T-helper 9 cell (primary cell): ENCODE measurements around the gene DRAXIN.

Experiments used
- DNase-seq: peaks from one replicate; pipeline ENCODE4 v3.0.0-alpha.2; 2020

DRAXIN gene

DNA sequence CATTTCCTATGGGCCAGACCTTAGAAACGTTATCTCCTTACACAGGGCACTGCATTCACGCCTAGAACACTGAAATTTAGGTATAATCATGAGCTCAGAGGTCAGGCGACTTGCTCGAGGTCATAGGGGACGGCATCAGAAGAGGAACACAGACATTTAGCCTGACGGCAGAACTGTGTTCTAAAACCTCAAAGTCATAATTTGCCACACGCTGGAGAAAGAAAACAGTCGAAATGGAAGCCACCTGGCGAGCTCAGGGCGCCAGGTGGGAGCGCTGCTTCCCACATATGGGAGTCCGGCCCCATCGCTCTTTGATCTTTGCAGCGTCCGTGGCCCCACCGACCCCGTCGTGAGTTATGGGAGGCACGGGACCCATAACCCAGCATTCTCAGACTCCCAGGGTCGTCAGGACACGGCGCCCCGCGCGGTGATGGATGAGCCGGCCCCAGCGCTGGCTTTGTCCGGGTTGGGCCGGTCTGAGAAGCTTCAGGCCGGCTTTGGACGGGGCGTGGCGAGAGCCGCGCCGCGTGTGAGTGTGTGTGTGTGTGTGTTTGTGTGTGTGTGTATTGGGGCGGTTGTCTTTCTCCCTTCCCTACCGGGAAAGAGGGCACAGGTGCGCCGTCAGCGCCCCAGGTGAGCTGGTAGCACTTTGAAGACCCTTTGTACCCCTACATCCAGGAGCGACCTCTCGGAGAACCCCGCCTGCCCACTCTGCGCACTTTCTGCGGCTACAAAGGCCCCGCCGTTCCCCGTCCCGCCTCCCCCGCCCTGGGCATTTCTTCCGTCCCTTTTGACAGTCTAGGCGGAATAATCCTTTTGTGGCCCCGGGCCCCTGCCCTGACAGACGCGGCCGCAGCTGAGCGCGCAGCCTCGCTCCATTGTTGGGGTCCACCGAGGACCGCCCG is 861 bp upstream of the DRAXIN start:
- no peak for DNase-seq

DNA sequence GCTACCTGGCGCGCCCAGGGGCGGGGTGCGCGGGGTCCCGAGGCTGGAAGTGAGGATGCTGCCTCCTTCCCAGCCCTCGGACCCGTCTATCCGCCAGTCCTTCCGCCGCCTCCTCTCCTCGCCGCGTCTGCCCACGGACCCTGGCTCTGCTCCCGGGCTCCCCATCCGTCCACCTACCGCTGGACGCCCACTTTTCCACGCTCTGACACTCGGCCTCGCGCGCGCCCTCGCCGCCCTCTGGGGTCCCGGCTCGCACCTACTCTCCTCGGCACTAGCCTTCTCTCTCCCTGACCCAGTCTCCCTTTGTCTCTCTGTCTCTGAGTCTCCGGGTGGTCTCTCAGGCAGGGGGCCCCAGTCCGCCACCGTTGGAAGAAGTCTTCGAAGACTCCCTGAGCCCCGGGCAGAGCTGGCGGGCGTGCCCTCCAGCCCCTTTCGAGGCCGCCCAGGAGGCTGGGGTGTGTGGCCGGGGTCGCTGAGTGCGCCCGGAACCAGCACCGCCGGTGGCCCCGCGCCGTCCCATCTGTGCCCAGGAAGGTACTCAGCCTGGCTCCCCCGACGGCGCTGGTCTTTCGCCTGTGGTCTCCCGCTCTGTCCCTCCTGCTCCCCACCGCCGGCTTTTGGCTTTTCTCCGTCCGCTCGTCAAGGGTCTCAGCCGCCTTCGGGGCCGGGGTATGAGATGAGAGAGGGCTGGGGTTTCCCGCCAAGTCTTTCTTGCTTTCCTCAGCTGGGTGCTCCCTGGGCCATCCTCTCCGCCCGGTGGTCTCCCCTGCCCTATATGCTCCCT is 610 bp downstream of the DRAXIN start:
- DNase-seq: no peak

DNA sequence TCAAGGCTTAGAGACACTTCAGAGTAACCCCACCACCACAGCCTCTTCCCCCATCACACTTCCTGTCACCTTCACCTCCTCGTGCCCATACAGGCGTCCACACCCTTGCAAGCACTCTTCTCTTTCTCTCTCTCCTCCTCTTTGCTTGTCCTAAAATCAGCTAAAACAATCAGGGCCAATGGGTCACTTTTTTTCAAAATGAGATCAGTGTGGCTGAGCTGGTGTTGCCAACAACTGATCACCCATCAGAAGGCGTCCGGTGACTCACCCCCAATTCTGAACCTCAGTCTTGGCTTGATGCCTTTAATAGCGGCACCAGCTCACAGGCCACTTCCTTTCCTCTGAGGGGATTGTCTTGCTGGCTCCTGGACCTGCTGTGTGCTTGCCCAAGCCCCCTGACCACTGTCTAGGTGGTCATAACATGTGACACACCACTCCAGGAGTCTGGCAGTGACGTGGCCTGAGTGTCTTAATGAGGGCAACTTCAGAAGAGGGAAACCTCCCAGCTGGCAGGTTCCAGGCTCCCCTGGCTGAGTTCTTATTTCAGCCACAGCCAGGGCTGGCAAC is 1.6 kb downstream of the DRAXIN start:
- DNase-seq: no peak

DNA sequence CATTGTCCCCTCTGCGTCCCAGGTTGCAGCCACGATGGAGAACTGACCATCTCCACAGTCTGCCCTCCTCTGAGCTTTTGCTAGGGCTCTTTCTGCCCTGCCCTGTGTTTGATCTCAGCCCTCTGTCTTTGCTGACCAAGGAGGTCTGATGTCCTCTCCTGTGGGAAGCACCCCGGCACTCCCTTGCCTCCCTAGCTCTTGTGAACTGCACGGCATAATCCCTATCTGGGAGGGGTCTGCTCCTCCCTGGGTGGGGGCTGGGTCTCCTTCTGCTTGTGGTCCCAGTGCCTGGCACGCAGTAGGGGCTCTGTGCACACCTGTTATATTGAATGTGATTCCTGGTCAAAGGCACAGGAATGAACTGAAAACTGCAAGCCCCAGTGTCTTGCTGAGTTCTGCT is 2.4 kb downstream of the DRAXIN start:
- DNase-seq: no peak

DNA sequence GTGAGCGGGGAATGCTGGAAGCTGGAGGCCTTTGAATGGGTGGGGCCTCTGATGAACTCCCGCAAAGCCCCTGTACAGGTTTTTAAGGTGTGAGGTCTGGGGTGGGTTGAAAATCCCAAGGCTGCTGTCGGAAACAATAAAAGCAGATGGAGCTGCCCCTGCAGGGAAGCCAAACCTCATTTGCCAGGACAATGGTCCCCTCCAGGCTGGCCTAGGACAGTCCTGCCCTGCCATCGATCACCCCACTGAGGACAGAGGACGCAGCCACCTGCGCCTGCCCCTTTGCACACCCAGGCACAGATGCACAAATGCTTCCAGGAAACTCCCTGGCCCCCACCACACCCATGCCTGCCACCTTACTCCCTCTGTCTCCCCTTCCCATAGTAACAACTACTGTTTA is 4.4 kb downstream of the DRAXIN start:
- no peak for DNase-seq

DNA sequence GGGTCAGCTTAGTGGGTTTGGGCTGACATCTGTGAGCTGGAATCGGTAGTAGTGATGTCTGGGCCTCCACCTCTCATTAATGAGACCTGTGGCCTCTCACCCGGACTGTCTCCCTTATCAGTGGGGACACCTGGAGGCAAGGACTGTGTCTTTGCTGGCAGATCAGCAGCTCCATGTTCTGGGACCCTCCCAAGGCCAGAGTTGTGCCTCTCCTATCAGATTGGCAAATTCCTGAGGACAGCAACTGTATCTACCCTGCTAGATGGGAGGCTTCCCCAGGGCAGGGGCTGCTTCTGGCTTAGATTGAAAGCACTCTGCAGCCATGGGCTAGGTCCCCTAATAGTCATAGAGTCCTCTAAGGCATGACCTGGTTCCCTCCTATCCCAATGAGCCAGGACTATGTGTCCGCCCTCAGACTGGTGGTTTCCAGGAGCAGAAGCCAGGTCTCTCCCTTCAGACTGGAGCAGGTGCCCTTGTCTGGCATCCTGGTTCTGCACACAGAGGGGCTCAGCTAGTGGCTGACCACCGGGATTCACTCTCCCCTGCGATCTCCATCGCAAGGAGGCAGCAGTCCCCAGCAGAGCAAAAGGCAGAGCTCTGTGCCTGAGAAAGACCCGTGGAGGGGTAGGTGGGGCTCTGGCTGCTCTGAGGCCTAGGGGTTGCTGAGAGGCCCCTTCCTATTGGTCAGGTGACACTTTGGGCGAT is 5.8 kb downstream of the DRAXIN start:
- DNase-seq: no peak

DNA sequence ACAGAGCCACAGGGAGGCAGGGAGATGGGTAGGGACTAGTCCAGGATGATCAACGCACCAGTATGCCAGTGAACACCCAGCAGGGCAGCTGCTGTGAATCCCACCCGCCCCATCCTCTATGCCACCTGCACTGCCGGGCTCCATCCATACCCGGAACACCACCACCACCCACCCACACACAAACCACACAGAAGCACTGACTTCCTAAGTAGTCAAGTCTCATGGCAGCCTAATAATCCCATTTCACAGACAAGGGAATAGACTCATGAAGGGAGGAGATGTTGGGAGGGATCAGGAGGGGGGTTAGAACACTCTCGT is 6.3 kb downstream of the DRAXIN start:
- no peak for DNase-seq

DNA sequence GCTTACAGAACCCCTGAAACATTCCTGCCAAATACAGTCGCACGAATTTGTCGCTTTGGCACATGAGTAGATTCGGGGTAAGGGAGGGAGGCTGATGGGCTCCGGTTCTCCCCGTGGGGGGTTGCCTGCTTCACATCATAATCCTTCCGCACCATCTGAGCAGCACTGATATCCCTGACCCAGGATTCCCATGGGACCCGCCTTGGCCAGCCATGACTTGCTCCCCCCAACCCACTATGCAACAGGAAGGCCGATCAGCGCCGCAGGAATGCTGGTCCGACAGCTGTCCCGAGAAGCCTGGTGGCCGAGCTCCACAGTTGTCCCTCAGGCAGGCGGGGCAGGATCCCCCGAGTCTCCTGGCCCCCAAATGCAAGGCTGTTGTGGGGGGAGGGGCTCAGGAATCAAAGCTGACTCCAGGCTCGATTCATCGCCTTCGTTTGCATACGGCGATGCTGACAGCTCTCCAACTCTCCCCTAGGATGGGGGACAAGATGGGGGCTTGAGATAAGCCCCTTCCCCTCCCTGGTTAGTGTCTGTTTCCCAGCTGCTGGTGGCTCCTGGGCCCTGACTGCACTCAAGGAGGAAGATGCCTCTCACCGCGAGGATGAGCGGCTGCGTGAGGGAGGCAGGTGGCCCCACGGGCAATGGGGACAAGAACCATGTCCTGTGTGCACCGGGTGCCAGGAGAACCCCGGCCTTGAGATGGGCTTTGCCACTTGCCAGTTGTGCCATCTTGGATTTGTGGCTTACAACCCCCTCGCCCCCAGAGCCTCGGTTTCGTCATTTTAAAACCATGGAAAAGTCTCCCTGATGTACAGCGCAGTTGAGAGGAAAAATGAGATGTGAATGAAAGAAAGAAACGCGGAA is 9.3 kb downstream of the DRAXIN start:
- DNase-seq: no peak

DNA sequence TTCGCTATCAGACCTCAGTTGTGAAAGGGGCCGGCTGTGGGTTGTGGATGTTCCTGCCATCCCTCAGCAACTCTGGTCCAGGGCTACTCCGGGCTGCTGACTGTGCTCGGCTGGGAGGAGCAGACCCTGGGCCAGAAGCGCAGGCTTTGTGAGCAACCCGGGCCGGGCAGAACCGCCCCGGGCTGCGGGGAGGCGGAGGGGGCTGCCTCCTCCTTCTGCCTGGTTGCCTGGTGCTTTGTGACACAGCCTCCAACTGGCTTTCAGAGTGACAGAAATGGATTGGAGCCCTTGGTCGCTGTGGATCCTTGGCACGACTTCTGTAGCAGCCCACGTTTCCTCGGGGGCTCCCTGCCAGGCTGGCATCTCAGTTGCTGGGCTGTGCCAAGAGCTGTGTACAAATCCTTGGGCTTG is 10.0 kb downstream of the DRAXIN start:
- no peak for DNase-seq

DNA sequence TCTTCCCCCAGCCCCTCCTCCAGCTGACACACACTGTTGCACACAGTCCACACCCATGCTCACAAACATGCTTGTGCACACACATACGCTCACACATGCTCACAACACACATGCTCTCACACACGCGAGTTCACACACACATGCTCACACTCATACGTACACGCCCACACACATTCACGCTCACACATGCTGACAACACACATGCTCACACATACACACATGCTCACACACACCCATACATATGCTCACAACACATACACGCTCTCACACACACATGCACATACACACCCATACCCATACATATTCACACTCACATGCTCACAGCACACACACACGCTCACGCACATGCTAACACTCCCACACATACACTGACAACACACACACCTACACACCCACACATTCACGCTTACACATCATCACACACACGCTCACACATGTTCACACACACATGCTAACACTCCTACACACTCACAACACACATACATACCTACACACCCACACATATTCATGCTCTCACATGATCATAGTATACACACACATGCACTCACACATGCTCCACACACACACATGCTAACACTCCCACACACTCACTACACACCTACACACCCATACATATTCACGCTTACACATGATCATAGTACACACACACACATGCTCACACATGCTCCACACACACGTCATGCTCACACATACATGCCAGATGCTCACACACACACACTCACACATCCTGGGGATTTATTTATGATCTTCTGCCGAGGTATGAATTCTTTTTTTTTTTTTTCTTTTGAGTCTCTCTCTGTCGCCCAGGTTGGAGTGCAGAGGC is 10.7 kb downstream of the DRAXIN start:
- no peak for DNase-seq

DNA sequence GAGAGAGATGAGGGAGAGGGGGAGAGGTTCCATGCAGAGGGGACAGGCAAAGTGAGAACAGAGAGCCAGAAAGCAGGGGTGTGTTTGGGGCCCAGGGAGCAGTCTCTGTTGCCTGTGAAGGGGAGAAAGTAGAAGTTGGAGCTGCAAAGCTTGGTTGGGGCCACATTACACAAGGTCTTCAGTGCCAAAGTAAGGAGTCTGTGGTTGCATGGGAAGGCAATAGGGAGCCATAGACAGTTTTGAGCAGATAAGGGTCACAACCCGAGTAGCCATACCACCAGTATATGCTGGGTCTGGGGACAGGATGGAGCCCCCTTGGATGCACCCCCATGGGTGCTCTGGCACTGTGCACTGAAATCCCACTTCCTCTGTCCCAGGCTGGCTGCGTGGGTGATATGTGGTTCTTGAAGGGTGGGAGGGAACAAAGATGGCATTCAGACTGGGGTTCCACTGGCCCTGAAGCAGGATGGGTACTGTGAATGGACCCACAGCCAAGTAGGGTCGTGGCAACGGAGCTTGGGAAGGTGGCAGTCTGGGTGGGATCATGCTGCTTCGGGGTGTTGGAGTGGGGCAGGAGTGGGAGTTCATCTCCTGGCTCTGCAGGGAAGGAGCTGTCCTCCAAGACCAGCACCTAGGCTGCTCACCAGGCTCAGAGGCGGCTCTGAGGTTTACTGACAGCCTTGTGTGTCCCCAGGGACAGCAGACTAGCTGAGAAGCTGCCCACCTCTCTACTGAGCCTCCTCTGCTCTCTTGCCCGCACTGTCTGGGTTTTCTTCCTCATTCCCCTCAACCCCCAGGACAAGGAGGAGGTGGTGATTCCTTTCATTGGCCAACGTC is 12.1 kb downstream of the DRAXIN start:
- DNase-seq: no peak

DNA sequence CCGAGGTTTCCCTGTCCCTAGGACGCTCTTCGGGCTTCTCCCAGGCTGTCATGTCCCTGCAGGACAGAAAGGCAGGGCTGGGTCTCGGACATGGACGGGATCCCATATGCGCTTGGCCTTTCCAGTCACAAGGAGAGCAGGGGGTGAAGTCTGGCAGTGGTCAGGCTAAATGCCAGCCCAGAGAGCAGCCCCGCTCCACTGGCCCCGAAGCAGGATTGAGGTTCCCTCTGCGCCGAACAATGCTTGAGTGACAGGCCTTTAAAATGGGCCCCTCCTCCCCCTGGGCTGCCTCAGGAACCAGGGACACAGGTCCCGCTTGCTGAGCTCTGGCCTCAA is 12.7 kb downstream of the DRAXIN start:
- DNase-seq: no peak

DNA sequence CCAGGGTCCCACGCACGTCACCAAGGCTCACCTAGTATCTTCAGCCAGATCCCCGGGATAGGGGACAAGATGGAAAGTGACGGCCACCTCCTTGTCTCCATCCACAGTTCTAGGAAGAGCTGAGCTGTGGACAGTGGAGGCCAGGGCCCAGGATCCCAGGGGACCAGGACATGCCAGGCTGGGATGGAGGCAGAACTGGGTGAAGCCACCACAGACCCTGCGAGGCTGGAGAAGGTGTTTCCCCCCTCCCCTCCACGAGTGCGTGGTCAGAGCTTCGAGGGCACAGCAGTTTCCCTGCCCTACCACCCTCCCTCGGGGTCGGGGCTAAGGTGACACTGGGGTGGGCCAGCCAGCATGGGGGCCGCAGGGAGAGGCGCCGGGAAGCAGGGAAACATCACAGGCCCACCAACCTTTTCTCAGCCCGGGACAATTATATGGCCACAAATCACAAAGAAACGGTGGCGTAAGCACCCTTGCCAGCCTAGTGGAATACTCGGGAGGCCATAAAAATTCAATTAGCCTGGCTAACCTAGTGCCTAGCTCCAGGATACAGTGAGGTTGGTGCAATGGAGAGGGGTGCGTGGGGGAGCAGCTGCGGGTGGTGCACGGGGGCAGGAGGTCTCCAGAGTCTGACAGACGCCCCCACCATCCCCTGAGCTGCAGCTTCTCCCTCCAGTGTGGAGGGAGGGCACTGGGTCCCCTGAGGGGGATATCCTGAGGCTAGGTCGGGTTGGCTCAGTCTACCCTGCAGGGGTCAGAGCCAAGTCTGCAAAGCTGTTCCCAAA is 13.4 kb downstream of the DRAXIN start:
- DNase-seq: no peak

DNA sequence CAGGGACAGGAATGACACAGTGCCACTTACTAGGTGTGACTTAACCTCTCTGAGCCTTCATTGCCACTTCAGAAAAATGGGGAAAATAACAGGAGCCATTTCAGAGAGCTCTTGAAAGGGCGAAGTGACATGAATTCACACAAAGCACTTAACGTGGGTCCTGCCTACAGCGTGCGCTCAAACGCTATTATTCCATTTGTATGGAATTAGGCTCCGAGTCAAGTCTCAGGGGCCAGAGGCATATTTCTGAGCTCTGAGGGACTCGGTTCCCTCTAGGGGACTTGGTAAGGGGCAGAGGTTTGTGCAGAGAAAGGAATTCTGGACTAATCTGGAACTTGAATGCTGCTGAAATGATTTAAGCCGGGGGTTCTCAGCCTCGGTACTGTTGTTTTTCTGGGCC is 14.1 kb downstream of the DRAXIN start:
- DNase-seq: no peak

DNA sequence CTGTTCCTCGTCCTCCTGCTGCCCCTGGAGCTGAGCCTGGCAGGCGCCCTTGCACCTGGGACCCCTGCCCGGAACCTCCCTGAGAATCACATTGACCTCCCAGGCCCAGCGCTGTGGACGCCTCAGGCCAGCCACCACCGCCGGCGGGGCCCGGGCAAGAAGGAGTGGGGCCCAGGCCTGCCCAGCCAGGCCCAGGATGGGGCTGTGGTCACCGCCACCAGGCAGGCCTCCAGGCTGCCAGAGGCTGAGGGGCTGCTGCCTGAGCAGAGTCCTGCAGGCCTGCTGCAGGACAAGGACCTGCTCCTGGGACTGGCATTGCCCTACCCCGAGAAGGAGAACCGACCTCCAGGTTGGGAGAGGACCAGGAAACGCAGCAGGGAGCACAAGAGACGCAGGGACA is 14.8 kb downstream of the DRAXIN start:
- DNase-seq: no peak

DNA sequence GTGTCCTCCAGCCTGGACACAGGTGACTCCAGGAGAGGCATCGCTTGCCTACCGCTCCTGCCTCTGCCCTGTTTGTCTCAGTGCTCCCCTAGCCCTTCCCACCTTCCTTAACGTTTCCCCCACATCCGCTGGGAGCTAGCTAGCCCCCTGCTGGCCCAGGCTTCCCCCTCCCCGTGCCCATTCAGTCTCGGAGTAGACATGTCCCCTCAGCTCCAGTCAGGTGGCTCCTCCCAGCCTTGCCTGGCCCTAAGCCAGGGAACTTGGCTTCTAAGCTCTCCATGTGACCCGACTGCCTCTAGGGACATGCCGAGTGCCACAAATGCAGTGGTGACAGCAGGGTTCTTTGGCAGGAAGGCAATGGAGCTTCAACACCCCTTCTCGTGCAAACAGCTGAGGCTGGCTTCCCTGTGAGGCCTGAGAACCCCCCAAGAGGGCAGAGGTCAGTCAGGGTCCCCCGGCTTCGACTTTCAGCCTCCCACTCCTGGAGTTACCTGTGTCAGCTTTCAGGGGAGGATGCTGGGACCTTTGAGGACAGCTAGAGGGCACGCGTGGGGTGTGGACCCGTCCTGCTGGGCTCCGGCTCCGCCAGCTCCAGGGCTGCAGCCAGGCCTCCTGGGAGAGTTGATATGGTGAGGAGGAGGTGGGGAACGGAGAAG is 16.2 kb downstream of the DRAXIN start:
- DNase-seq: no peak

DNA sequence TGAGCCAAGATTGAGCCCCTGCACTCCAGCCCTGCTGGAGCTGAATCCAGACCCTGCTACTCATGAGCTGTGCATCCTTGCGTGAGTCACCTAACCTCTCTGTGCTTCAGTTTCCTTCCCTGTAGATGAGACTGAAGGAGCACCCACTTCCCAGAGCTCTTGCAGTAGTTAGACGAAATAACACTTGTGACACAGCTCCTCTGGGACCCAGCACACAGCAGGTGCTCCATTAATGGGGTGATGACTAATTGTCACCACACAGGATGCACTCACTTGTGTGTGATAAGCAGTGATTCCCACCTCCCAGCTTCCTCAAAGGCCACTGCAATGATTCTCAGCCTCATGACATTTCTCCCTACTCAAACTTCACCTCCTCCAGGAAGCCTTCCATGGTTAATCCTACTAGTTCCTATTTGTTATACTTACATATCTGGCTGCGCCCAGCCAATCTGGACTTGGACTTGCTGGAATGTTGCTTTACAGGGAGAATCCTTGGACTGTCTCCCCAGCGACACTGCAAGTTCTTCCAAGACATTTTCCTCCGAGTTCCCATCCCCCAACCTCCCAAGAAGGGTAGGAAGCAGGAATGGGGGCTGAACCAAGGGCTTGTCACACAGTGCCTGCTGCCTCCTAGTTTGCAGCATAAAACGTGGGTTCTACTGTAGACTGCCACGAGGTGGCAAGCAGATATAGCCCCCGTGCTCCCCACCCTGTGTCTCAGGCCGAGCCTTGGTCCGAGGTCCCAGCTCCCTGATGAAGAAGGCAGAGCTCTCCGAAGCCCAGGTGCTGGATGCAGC is 17.2 kb downstream of the DRAXIN start:
- DNase-seq: no peak

DNA sequence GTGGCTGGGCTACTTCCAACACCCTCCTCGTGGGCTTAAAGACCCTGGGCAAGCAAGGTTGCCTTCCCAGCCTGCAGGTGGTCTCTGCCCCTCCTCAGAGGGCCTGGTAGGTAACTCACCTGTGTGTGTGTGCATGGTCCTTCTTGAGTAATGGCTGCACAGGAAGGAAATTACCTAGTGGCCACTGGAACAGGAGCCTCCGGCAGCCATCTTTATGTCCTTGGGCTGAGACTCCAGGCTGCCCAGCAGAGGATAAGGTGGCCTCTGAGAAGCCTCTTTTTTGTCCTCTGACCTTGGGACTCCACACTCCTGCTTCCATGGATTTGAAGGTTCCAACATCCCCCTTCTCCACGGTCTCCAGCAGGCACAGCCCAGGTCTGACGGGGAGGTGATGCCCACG is 20.0 kb downstream of the DRAXIN start:
- DNase-seq: no peak
